Sciatic nerve (tissue), 2 donors: ENCODE results near the gene PRXL2B. TPM values are rescaled to one million over a fixed set of nuclear protein-coding genes. Genes with fewer than 3 reads are reported as not detected.
"Not testable (repeated sequence)": the region's sequence is repeated elsewhere in the genome, so short reads cannot be mapped to it uniquely, and the experiment has no call there.

Experiments
- ATAC-seq: fragments of 200-7000 bp; cut with Tn5 transposase; one replicate; pipeline ENCODE4 v1.9.1; 2020; ENCODE audit warnings: mild to moderate bottlenecking, moderate library complexity
- DNase-seq: peaks from one replicate; pipeline ENCODE4 v3.0.0-alpha.2; 2020; ENCODE audit warnings: low spot score
- intact Hi-C: fragments of 100-400 bp; cut with DNase I; formaldehyde crosslinking; loops from one replicate; pipeline ENCODE4 v1.14.2; 2022
- total RNA-seq: library from RNA; stranded (reverse); fragmentation: NEBNext Ultra II Directional; extraction: Animal tissue kit (Norgen Biotek cat#: 25700); gene quantifications from one replicate; pipeline ENCODE4 v1.2.1, GENCODE V29; 2021
- donor health status: DM: no; HTN: no; CAD: no.
- donor health status: DM: no; HTN: no; CAD: no.

The PRXL2B gene
- total RNA-seq, 1 donor from 2014 or later, result 23.9 TPM

- DNase-seq, ATAC-seq, intact Hi-C loops: not testable (repeated sequence)
These were observed 39.2 kb downstream of the PRXL2B start for GRCh38 chr1:2625748-2626147.

GRCh38 chr1:2627746-2628145, 41.2 kb downstream of the PRXL2B start:
- ATAC-seq, result no peak
- intact Hi-C loops, result no loop called here
- no peak for DNase-seq

GRCh38 chr1:2628191-2628932, 41.8 kb downstream of the PRXL2B start:
- DNase-seq (no peak), ATAC-seq (no peak)
- intact Hi-C loops, result no loop called here

GRCh38 chr1:2628933-2629626, 42.5 kb downstream of the PRXL2B start:
- no peak for DNase-seq
- no peak for ATAC-seq
- intact Hi-C loops, result no loop called here

- intact Hi-C loops, result no loop called here
- DNase-seq, result no peak
- ATAC-seq, result no peak
These were observed 43.3 kb downstream of the PRXL2B start for GRCh38 chr1:2629627-2630497.

- intact Hi-C loops, result no loop called here
- no peak for ATAC-seq
- DNase-seq, result no peak
These were observed 44.0 kb downstream of the PRXL2B start for GRCh38 chr1:2630498-2631135.

GRCh38 chr1:2631136-2632050, 44.8 kb downstream of the PRXL2B start:
- DNase-seq (no peak), ATAC-seq (no peak)
- intact Hi-C loops, result no loop called here

GRCh38 chr1:2632051-2632430, 45.5 kb downstream of the PRXL2B start:
- ATAC-seq (no peak), DNase-seq (no peak)
- intact Hi-C loops, result no loop called here

- intact Hi-C loops, result no loop called here
- DNase-seq, result no peak
- ATAC-seq, result no peak
These were observed 46.2 kb downstream of the PRXL2B start, which contains the start of gene MMEL1 for GRCh38 chr1:2632561-2633361. MMEL1 (minus strand) TSS chr1:2633016; CDS start chr1:2629484, 3,532 bp downstream.

- DNase-seq (peak; percentile 49), ATAC-seq (no peak)
- intact Hi-C loops, result no loop called here
These were observed 46.9 kb downstream of the PRXL2B start for GRCh38 chr1:2633366-2633935.

- intact Hi-C loops, result no loop called here
- ATAC-seq (no peak), DNase-seq (peak; percentile 42)
These were observed 47.4 kb downstream of the PRXL2B start for GRCh38 chr1:2633936-2634491.

GRCh38 chr1:2635361-2636010, 48.9 kb downstream of the PRXL2B start:
- intact Hi-C loops, result no loop called here

GRCh38 chr1:2636733-2637132, 50.2 kb downstream of the PRXL2B start:
- DNase-seq, result no peak
- intact Hi-C loops, result no loop called here
- no peak for ATAC-seq

More at GRCh38 chr1:2635361-2636010, 48.9 kb downstream of the PRXL2B start:
- ATAC-seq (no peak), DNase-seq (no peak)

- ATAC-seq (no peak), DNase-seq (no peak)
- intact Hi-C loops, result no loop called here
These were observed 51.0 kb downstream of the PRXL2B start for GRCh38 chr1:2637442-2638145.

GRCh38 chr1:2638466-2639115, 52.0 kb downstream of the PRXL2B start:
- DNase-seq (no peak), ATAC-seq (no peak)
- intact Hi-C loops, result no loop called here
